H9 (cell line): Measurements from ENCODE around the gene NRXN3. TPM values are rescaled to one million over a fixed set of nuclear protein-coding genes. Genes with fewer than 3 reads are reported as not detected.

ENCODE experiments used
- DNase-seq: peaks from one replicate; pipeline ENCODE4 v3.0.0-alpha.2; 2017
- H2AFZ ChIP-seq: one replicate; pipeline ENCODE4 v1.6.1; 2013; ENCODE audit warnings: mild to moderate bottlenecking, low read length, control low read depth, moderate library complexity
- H2AK5ac ChIP-seq: 2 replicates; pipeline ENCODE4 v1.6.1; 2013; ENCODE audit warnings: low read length, control low read depth, mixed read lengths; ENCODE audit not compliant: insufficient read length
- H2BK120ac ChIP-seq: one replicate; pipeline ENCODE4 v1.6.1; 2013; ENCODE audit warnings: low read depth, mild to moderate bottlenecking, low read length, control low read depth, inconsistent platforms; ENCODE audit not compliant: poor library complexity, severe bottlenecking
- H2BK12ac ChIP-seq: 2 replicates; pipeline ENCODE4 v1.6.1; 2013; ENCODE audit warnings: low read length, control low read depth, mixed read lengths, low read depth; ENCODE audit not compliant: insufficient read length
- H2BK15ac ChIP-seq: 2 replicates; pipeline ENCODE4 v1.6.1; 2013; ENCODE audit warnings: low read depth, low read length, control low read depth
- H2BK20ac ChIP-seq: one replicate; pipeline ENCODE4 v1.6.1; 2013; ENCODE audit warnings: low read depth, mild to moderate bottlenecking, low read length, control low read depth, inconsistent platforms; ENCODE audit not compliant: poor library complexity, severe bottlenecking
- H2BK5ac ChIP-seq: 2 replicates; pipeline ENCODE4 v1.6.1; 2013; ENCODE audit warnings: low read length, control low read depth, mixed read lengths; ENCODE audit not compliant: insufficient read length
- H3K14ac ChIP-seq: 2 replicates; pipeline ENCODE4 v1.6.1; 2013; ENCODE audit warnings: low read length, control low read depth; ENCODE audit not compliant: insufficient read depth
- H3K18ac ChIP-seq: 2 replicates; pipeline ENCODE4 v1.6.1; 2013; ENCODE audit warnings: low read depth, mild to moderate bottlenecking, mixed read lengths, low read length, control low read depth; ENCODE audit not compliant: insufficient read length
- H3K23ac ChIP-seq: 2 replicates; pipeline ENCODE4 v1.6.1; 2013; ENCODE audit warnings: low read length, control low read depth, mixed read lengths, low read depth; ENCODE audit not compliant: insufficient read length
- H3K23me2 ChIP-seq: 2 replicates; pipeline ENCODE4 v1.6.1; 2013; ENCODE audit warnings: low read depth, mild to moderate bottlenecking, mixed read lengths, low read length, control low read depth; ENCODE audit not compliant: insufficient read length, poor library complexity, severe bottlenecking
- H3K27ac ChIP-seq: 2 replicates; pipeline ENCODE4 v1.5.1; 2013; ENCODE audit warnings: low read length, control low read depth, mixed read lengths, low read depth; ENCODE audit not compliant: insufficient read length
- H3K27me3 ChIP-seq: 2 replicates; pipeline ENCODE4 v1.6.1; 2013; ENCODE audit warnings: low read length, control low read depth, inconsistent platforms; ENCODE audit not compliant: insufficient read depth
- H3K4ac ChIP-seq: 2 replicates; pipeline ENCODE4 v1.6.1; 2013; ENCODE audit warnings: low read depth, mild to moderate bottlenecking, control low read depth, inconsistent platforms, low read length, moderate library complexity
- H3K4me1 ChIP-seq: 2 replicates; pipeline ENCODE4 v1.6.1; 2013; ENCODE audit warnings: low read length, control low read depth, inconsistent platforms; ENCODE audit not compliant: insufficient read depth
- H3K4me2 ChIP-seq: 2 replicates; pipeline ENCODE4 v1.6.1; 2013; ENCODE audit warnings: low read length, control low read depth, mixed read lengths; ENCODE audit not compliant: insufficient read length, insufficient read depth
- H3K56ac ChIP-seq: 2 replicates; pipeline ENCODE4 v1.6.1; 2013; ENCODE audit warnings: low read depth, mild to moderate bottlenecking, mixed read lengths, low read length, control low read depth; ENCODE audit not compliant: insufficient read length
- H3K79me1 ChIP-seq: 2 replicates; pipeline ENCODE4 v1.6.1; 2013; ENCODE audit warnings: low read depth, mild to moderate bottlenecking, moderate library complexity, low read length, control low read depth, inconsistent platforms; ENCODE audit not compliant: insufficient read depth, poor library complexity, severe bottlenecking
- H3K79me2 ChIP-seq: 2 replicates; pipeline ENCODE4 v1.6.1; 2013; ENCODE audit warnings: low read length, control low read depth, inconsistent platforms; ENCODE audit not compliant: insufficient read depth
- H3K9ac ChIP-seq: 2 replicates; pipeline ENCODE4 v1.6.1; 2013; ENCODE audit warnings: low read length, control low read depth, mixed read lengths; ENCODE audit not compliant: insufficient read length; ENCODE audit errors: extremely low read depth
- H3K9me3 ChIP-seq: one replicate; pipeline ENCODE4 v1.6.1; 2013; ENCODE audit warnings: low read depth, low read length, inconsistent platforms; ENCODE audit not compliant: control insufficient read depth
- H3T11ph ChIP-seq: one replicate; pipeline ENCODE4 v1.6.1; 2013; ENCODE audit warnings: mild to moderate bottlenecking, low read length, control low read depth, inconsistent platforms
- H4K20me1 ChIP-seq: one replicate; pipeline ENCODE4 v1.6.1; 2013; ENCODE audit not compliant: control insufficient read depth, insufficient read length, insufficient read depth
- H4K5ac ChIP-seq: 2 replicates; pipeline ENCODE4 v1.6.1; 2013; ENCODE audit warnings: low read depth, mild to moderate bottlenecking, mixed read lengths, low read length, control low read depth; ENCODE audit not compliant: insufficient read length
- H4K8ac ChIP-seq: replicated peaks from 2 replicates; pipeline ENCODE4 v1.6.1; 2013; ENCODE audit warnings: low read length, control low read depth, mixed read lengths, low read depth; ENCODE audit not compliant: insufficient read length
- H4K91ac ChIP-seq: 2 replicates; pipeline ENCODE4 v1.6.1; 2013; ENCODE audit warnings: low read depth, mild to moderate bottlenecking, moderate library complexity, mixed read lengths, low read length, control low read depth; ENCODE audit not compliant: insufficient read length
- H3K27ac Mint-ChIP-seq, 3 experiments: 2 replicates in 2 of 3; 3 replicates in 1 of 3; pipeline ENCODE4 v1.8.0; 2020 to 2021; ENCODE audit warnings: mixed read lengths in 3 of 3, mild to moderate bottlenecking in 1 of 3, moderate library complexity in 1 of 3
- H3K27me3 Mint-ChIP-seq: 2 replicates; pipeline ENCODE4 v1.8.0; 2021; ENCODE audit warnings: low read depth, mild to moderate bottlenecking, moderate library complexity, mixed read lengths
- H3K36me3 Mint-ChIP-seq, 3 experiments: 2 replicates in 2 of 3; 3 replicates in 1 of 3; pipeline ENCODE4 v1.8.0; 2020 to 2021; ENCODE audit warnings: low read depth in 3 of 3, mixed read lengths in 3 of 3; ENCODE audit not compliant: insufficient read depth in 1 of 3
- H3K4me1 Mint-ChIP-seq, 2 experiments: 2 replicates each; pipeline ENCODE4 v1.8.0; 2020; ENCODE audit warnings: mixed read lengths in 2 of 2
- H3K4me3 Mint-ChIP-seq, 2 experiments: 2 replicates in 1 of 2; 3 replicates in 1 of 2; pipeline ENCODE4 v1.8.0; 2020 to 2021; ENCODE audit warnings: mild to moderate bottlenecking in 2 of 2, mixed read lengths in 2 of 2, moderate library complexity in 1 of 2
- H3K9me3 Mint-ChIP-seq, 2 experiments: 2 replicates in 1 of 2; 3 replicates in 1 of 2; pipeline ENCODE4 v1.8.0; 2020; ENCODE audit warnings: mild to moderate bottlenecking in 2 of 2, mixed read lengths in 2 of 2, moderate library complexity in 1 of 2
- CTCF ChIP-seq: fragments of 200-600 bp; sonication (generic); conservative IDR thresholded peaks from 3 replicates; pipeline ENCODE4 v1.8.0; 2021; ENCODE audit warnings: antibody characterized with exemption, mild to moderate bottlenecking
- WGBS: extraction: QIAGEN DNeasy Blood & Tissue Kit; methylation state at CpG from one replicate; pipeline ENCODE4 v1.1.7; 2013; ENCODE audit warnings: missing lambda C conversion rate, low lambda C conversion rate, mixed read lengths; ENCODE audit not compliant: insufficient read length; ENCODE audit errors: extremely low coverage; 5-methylcytosine and 5-hydroxymethylcytosine counted together
- total RNA-seq: library from RNA; stranded (reverse); gene quantifications from 2 replicates; pipeline ENCODE4 v1.2.1, GENCODE V29; 2021

NRXN3 gene
- total RNA-seq, 1 experiment from 2014 or later, result 1.8 TPM

GRCh38 chr14:78709795-78710557, 539.8 kb downstream of the NRXN3 start:
- no peak overlapping the region for H3K14ac ChIP-seq
- no peak for TF ChIP-seq CTCF
- no peak overlapping the region for H2BK12ac ChIP-seq
- no peak overlapping the region for H3K18ac ChIP-seq
- H3K4ac ChIP-seq, result no peak overlapping the region
- H3K4me1 ChIP-seq, result no peaks in the 10 kb centered on the region
- no peak overlapping the region for H3K23ac ChIP-seq
- H4K5ac ChIP-seq, result no peak overlapping the region
- WGBS, result no CpG with 5 or more reads among the region's 5 CpGs
- H3T11ph ChIP-seq, result no peak overlapping the region
- H3K79me2 ChIP-seq, result no peaks in the 10 kb centered on the region
- H3K56ac ChIP-seq, result no peak overlapping the region
- Mint-ChIP-seq H3K36me3 (no peaks in the 10 kb centered on the region), H3K9me3 (no peaks in the 10 kb centered on the region), H3K4me1 (peaks cover 5 to 14% of the 10 kb centered on the region in 2 experiments), H3K27me3 (peaks cover 2% of the 10 kb centered on the region; the same call in 1 of the 2 replicates), H3K4me3 (no peak overlapping the region), H3K27ac (no peak overlapping the region)
- H4K8ac ChIP-seq, result no peak overlapping the region
- H4K20me1 ChIP-seq, result no peaks in the 10 kb centered on the region
- H3K23me2 ChIP-seq, result no peaks in the 10 kb centered on the region
- no peaks in the 10 kb centered on the region for H3K79me1 ChIP-seq
- H4K91ac ChIP-seq, result no peak overlapping the region
- H3K27me3 ChIP-seq, result no peaks in the 10 kb centered on the region
- no peak overlapping the region for H2BK15ac ChIP-seq
- no peak overlapping the region for H2BK5ac ChIP-seq
- no peak overlapping the region for H3K4me2 ChIP-seq
- DNase-seq, result no peak
- no peak overlapping the region for H2AK5ac ChIP-seq
- H3K9ac ChIP-seq, result no peak overlapping the region
- no peak overlapping the region for H2BK20ac ChIP-seq
- no peak overlapping the region for H3K27ac ChIP-seq
- no peak overlapping the region for H2BK120ac ChIP-seq
- no peak overlapping the region for H2AFZ ChIP-seq
- H3K9me3 ChIP-seq, result no peaks in the 10 kb centered on the region
